OCI-LY1 (cell line): ENCODE results near the gene RPA4.

Experiments used
- CTCF ChIP-seq: fragments of 200-600 bp; sonication (generic), shearing (Covaris generic); IDR thresholded peaks from 2 replicates; pipeline ENCODE4 v1.5.1; 2017; ENCODE audit warnings: mild to moderate bottlenecking, antibody characterized with exemption, low read length, moderate library complexity, mixed read lengths
- EZH2 ChIP-seq: fragments of 200-600 bp; sonication (generic), shearing (Covaris generic); IDR thresholded peaks from 2 replicates; pipeline ENCODE4 v1.8.0; 2017; ENCODE audit warnings: borderline replicate concordance, mixed run types, mild to moderate bottlenecking, antibody characterized with exemption, low read length, moderate library complexity, mixed read lengths

DNA sequence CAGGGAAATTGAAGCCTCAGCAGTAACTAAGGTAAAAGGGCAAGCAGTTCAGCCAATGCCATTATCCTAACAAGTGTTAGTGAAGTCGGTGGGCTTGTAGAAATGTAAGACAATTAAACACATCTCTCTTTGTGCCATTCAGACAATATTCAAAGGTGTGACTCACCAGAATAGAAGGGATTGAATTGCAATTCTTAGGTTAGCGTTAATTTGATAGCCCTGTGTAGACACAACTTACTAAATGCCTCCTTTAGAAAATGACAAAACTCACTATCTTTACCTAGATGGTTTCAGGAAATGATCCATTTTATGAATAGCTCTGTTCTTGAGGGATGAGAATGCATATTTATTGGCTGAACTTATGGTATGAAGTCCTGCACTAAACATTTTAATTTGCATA is 35.2 kb downstream of the RPA4 start:
- TF ChIP-seq CTCF (no peak), EZH2 (no peak)
